GM21723 (cell line): ENCODE data around the gene STUM.

Experiments
- ATAC-seq: cut with Tn5 transposase; IDR thresholded peaks from one replicate; pipeline ENCODE4 v1.9.1; 2021; ENCODE audit warnings: mild to moderate bottlenecking, moderate library complexity; ENCODE audit not compliant: unreplicated experiment

The STUM gene

DNA sequence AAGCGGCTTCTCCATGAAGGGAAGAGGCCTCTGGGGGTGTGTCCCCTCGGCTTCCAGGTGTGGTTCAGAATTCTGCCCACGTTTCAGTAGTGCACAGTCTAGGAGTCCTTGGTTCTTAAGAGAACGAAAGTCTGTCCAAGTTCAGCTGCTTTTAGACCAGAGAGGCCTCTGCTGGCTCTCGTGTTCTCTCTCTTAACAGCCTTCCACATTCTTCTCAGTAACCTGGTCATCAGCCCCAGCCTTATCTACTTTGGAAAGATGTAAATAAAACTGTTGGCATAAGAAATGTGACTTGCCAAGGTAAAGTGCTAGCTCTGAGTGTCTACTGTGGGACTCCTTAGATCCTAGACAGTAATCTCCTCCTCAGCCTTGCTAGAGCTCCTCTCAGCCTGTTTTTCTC lies 15.3 kb upstream of the STUM start:
- no peak for ATAC-seq

DNA sequence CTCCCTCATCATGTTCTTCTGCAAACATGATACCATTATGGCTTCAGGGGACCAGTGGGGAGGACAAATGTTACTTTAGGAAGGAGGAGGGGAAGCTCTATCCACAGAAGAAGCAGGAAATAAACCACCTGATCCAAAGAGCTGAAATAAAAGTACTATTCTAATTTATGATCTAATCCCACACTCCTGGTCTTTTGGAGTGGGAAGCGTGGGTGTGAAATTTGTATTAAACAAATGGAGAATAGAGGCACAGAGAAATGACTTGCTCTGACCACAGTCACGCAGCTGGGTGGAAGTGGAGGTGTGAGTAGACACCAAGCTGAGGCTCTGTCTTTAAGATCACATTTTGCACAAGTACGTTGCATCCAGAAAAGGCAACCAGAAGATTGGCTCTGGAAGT lies 14.5 kb upstream of the STUM start:
- ATAC-seq: no peak

DNA sequence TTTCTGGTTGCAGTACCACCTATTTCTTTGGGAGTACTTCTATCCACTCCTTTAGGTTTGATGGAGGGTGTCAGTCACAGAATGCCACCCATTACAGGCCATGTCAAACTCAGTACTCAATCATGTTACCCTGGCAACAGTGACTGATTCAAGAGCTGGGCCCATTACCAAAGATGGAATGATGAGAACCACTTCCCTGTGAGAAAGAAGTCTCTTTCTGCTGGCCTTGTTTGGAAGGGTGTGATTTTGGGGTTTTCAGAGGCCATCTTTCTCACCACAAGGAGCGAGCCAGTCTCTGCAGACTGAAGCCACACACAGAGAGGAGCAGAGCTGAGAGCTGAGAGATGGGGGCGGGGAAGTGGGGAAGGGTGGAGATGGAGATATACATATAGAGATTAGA lies 13.9 kb upstream of the STUM start:
- no peak for ATAC-seq

DNA sequence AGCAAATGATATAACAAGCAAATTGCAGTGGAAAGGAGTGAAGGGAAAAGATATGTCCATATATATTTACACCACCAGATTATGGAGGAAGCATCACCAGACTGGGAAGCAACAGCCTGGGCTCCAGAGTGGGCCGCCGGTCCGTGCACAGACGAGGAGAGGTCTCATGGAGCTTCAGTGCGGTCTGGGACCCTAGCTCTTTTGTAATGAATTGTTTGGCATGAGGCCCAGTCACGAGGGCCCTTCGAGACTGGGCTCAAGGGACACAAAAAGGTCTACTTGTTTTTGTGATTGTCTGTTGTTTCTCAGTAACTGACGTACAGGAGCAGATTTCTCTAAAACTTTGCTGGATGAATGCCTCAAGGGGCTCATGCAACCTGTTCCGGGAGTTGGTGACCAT lies 12.9 kb upstream of the STUM start:
- no peak for ATAC-seq

DNA sequence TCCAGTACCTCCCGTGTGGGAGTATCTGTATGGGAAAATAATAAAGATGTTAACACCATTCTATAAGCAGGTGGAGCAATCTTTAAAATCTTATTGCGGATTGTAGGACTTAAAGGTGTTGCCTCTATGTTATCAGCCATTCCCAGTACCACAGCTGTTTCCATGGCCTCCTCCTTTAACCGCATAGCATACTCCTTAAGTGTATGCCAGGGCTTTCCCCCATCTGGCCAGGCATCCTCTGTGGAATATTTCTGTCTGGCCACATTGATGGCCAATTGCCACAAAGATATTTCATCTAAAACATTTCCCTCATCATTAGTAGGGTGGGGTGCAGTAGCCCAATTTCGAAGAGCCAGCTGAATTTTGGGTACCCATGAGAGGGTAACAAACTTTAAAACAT lies 7.3 kb upstream of the STUM start:
- no peak for ATAC-seq

DNA sequence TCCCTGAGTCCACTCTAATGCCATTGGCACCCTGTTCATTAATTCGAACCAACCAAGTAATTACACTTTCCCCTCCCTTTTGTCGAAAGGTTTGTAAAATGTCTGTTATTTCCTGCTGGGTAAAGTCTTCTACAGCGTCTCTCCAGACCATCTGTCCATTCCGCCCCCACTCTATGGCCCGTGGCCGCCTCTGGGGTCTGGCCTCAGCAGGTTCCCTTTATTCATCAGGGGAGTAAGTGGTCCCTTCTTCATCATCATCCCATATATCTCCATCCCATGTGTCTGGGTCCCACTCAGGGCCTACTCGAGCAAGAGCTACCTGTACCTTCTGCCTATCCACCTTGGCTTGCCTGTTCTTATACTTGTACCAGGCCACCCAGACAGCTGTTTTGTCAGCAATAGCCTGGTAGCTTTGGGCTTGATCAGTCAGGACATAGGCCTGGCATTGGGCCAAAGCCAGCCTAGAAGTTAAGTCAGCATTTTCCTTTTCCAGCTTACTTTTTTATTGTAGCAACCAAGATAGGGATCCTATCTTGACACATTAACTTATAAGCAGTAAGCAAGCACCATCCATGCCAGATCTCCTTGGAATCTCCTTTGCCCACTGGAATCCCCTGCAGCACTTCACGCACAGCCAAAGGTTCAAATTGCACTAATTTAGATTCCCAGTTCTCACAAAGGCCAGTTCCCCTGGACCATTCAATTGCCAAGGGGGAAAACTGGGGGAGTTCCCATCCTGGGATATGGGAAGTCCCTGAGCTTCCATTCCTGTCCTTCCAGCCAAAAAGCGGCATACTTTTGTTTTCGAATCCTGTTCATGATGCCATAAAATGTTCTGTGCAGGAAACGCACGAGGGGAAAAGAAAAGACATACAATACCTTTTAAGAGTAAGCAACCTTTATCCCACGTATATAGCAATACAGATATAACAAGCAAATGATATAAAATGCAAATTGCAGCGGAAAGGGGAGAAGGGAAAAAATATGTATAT lies 6.6 kb upstream of the STUM start:
- ATAC-seq: no peak

DNA sequence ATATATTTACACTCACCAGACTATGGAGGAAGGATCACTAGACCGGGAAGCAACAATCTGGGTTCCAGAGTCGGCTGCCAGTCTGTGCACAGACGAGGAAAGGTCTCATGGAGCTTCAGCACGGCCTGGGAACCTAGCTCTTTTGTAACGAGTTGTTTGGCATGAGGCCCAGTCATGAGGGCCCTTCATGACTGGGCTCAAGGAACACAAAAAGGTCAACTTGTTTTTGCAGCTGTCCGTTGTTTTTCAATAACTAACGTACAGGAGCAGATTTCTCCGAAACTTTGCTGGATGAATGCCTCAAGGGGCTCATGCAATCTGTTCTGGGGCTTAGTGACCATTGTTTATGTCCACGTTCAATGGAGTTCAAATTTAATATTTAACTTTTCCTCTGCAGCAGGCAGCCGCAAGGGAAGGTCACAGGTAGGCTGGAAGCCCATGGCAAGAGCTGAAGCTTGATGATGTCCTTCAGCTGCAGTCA lies 5.9 kb upstream of the STUM start:
- ATAC-seq: no peak

DNA sequence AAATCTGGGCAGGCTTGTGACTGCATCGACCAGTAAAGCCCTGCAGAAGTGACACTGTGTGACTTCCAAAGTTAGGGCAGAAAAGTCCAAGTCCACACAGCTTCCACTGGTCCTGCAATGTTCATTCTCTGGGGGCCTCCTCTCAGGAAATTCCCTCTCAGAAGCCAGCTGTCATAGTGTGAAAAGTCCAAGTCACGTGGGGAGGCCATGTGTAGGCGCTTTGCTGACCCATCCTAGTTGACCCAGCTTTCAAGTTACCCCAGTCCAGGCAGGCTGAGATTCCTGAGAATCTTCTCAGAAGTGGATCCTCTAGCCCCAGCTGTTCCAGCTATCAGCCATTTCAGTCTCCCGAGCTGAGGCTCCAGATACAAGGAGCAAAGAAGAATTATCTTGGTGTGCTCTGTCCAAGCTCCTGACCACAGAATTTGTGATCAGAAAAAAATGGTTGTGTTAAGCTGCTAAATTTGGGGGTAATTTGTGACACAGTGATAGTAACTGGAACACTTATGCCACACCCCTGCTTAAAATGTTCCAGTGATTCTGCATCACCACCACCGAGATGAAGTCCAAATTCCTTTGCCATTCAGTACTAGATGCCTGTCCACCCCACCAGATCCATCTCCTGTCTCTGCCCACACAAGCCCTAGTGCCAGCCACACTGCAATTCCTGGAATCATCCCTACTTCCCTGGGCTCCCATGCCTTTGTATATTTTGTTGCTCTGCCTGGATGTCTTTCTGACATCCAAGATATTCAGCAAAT lies 2.5 kb upstream of the STUM start:
- no peak for ATAC-seq

DNA sequence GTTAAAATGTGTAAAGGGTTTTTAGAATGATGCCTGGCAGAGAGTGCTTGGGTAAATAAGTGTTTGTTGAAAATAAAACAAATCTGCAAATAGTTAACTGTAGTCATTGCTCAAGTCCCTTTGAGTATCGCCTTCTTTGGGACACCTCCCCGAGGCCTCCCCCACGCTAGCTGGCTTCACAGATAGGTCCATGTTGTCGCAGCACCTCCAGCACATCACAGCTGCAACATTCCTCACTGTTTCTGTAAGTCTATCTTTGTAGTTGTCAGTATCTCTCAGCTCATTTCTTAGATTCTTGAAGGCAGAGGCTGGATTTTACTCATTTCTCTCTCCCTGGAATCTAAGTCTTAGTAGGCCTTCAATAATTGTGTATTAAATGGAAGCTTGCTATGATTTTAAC lies 1.6 kb upstream of the STUM start:
- no peak for ATAC-seq

DNA sequence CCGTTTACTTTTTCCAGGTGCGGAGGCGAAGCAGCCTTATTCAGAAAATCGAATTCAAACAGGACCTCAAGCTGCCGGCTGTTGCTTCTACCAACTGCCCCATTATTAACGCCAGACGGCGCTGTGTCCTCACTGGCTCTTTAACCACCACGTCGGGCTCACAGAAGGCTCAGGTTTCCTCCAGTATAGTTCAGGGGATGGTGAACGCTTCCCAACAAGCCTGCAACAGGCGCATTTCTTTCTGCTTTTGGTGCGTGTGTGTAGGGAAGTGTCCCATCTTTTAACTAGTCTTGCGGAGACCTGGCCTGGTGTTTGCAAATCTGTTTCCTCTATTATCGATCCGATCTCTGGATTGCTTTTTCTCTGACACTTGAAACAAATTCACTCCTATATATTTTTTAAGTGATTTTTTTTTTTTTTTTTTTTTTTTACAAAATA lies 791 bp upstream of the STUM start:
- peak; percentile 68 for ATAC-seq

DNA sequence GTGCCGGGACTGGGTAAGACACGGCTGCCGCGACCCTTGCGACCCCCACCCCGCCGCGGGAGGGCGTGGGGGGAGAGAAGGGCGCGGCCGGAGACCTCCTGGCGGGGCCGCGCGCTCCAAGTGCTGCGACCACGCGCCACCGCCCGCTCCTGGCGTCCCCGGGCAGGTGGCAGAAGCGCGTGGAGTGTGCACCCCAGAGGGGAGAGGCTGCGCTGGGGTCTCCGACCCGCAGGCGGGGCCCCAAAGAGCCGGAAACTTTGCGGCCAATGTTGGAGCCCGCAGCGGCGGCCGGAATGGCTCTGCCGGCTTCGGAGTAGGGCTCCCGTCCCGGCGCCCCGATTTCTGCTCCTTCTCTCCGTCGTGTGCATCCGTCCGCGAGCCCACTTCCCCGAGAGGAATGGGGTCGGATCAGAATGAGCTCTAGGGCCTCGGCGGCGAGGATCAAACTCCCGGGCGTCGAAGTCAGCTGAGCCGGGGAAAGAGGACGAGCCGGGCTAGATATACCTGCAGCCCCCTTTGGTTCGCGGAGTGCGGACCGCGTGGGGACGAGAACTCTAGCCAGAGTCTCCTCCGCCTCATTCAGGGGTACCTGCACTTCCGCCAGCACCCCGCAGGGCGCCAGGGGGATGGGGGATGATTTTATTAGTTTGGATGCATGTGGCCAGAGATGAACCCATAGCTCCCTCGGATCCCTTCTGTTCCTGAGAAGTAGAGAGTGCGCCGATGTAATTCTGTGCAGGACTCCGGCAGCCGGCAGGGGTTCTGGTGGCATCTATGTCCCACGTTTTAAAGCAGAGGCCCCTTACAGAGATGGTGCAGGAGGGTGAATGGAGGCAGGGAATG lies 751 bp downstream of the STUM start:
- no peak for ATAC-seq

DNA sequence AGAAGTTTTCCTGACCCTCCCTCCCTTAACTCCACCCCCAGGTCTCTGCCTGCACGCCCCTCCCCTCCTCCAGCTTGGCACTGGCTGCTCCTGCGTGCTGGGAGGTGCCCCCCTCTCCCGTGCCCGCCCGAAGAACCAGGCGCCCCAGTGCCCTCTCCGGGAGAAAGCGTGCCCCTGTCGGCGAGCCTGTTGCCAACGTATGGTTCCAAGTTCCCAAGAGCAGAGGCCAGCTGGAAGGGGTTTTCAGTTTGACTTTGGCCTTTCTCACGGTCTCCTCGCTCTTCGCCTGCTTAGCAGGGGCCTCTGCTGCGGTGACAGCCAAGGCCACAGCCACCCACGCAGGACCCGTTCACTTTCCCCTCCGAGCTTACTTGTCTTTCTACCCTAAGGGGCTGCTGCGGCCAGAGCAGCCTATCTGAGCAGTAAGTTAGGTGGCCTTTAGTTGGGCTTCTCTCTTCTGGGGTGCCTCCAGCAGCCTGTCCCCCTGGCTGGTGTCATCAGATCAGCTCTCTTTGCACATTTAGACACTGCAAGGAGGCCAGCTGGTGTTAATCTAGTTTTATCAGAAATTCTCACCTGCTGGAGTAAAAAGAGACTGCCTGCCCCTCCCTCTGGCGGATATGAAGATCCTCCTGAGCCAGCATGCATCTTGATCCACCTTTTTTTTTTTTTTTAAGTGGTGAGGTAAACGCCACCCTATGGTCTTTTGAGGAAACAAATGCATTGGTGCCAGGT lies 1.5 kb downstream of the STUM start:
- no peak for ATAC-seq

DNA sequence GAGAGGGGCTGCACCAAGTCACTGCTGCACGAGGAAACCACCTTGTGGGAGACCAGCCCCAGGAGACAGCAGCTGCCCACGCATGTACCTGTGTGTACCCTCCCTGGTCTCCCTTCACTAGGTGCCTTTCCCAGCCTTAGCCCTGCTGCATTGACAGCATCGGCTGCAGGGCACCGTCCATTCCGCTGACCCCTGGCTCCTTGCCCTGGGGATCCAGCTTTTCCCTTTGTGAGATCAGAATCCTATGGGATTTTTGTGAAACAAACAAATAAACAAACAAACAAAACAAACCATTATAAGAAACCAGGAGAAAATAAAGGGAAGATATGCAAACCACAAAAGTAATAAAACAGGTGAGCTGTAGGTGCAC lies 2.1 kb downstream of the STUM start:
- ATAC-seq: no peak

DNA sequence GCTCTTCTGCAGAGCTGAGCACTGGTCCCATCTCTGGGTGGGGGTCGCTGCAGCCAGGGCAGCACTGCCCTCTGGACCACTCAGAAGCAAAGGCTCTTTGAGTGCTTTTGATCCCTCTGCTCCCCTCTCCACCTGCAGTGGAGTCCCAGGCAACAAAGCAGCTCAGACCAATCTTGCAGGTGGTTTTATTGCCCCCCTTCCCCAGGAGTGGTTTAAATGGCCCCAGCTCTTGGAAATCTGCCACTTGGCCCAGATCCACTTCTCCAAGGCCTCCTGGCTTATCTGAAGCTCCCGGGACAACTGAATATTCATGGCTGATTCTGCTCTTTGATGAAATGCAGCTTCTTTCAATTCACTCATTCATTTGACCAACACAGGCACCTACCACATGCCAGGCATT lies 2.7 kb downstream of the STUM start:
- ATAC-seq: no peak

DNA sequence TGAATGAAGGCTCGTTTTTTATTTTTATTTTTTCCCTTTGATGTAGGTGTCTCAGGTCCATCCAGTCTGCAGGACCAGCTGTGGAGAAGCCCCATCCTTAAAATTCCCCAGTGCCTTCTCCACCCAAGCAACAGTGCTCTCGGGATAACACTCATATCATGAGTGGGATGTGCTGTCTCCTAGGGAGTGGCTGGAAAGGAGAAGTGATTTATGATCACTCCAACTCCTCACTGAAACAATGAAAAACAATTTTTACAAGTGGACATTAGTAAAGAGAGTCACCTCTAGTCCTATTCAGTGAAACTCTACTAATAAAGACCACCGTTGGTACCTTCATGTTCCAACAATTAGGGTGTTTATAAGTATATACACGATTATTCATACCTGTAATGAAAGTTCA lies 3.5 kb downstream of the STUM start:
- ATAC-seq: no peak

DNA sequence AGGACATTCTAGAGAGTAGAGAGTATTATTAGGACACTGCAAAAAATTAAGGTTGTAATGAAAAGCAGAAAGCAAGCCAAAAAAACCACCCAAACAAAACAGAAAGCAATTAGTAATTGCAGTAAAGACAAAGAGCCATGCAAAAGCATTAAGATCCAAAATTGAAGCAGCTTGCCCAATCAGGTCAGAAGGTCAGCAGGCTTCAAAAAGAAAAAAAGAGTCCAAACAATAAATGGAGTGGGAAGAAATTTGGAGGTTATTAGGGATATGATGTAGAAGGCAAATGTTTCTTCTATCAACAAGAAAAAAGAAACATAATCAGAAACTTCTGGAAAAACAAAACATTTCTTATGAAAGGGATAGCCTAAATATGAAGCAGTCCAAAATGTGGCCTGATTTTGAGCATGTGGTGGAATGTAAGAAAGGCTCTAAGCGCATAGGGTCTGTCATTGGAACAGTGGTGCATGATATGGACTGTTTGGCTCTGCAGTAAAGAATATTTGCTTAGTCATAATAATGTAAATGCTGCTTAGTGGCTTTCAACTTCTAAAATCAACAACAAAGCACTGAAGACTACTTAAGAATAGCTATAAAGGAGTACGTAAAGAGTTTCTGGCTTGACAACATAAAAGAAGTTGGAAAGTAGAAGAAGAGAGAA lies 4.8 kb downstream of the STUM start:
- no peak for ATAC-seq

DNA sequence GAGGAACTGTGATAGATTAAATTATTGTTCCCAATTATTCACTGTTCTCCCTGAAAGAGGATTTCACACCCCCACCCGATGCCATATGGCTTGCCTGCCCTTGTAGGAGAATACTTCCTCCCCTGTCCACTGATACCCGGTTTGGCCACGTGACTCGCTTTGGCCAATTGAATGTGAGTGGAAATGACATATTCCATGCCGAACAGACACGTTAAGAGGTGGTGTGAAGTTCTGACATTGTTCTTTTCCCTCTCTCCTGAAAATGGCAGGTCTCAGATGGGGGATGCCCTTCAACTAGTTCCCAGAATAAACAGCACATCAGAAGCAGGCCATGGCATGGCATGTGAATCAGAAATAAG lies 5.3 kb downstream of the STUM start:
- no peak for ATAC-seq

DNA sequence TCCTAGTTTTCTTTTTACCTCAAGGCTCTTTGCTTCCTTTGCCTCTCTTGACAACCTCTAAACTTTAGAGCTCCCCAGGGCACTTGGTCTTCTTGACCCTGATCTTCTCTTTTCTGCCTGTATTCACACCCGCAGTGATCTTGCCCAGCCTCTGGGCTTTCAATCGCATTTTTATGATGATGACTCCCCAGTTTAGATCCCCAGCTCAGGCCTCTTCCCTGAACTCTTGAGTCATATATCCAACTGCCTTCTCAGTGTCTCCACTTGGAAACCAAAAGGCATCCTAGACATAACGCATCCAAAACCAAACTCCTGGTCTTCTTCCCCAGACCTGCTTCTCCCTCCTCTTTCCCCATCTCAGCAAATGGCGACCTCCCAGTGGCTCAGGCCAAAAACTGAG lies 6.5 kb downstream of the STUM start:
- ATAC-seq: no peak

DNA sequence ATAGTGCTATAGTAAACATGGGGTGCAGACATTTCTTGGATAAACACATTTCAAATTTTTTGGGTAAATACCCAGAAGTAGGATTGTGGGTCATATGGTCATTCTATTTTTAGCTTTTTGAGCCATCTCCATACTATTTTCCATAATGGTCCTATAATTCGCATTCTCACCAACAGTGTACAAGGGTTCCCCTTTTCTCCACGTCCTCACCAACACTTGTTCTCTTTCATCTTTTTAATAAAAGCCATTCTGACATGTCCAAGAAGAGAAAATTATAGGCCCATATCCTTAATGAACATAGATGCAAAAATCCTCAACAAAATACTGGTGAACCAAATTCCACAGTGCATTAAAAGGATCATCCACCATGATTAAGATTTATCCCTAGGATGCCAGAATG lies 8.9 kb downstream of the STUM start:
- ATAC-seq: no peak

DNA sequence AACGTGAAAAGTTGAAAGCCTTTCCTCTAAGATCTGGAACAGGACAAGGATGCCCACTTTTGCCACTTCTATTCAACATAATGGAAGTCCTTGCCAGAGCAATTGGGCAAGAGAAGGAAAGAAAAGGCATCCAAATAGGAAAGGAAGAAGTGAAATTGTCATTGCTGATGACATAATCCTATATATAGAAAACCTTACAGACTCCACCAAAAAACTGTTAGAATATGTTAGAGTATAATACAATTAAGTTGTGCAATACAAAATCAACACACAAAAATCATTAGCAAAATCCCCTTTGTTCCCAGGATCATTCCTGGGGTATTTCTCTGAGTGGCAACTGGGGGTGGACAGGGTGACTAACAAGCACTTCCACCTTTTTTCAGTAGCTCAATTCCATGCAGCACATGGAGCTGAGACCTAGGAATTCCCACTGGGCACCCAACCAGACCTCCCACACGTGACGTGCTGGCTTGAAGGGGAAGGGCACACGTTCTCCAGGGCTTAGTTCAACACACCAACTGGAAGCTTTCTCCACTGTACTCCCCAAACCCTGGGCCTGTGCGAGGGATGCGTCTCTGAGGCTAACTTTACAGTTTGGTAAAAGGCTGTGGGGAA lies 9.6 kb downstream of the STUM start:
- ATAC-seq: no peak
